ENCODE data around the gene YKT6.
"Not testable (repeated sequence)": the region's sequence is repeated elsewhere in the genome, so short reads cannot be mapped to it uniquely, and the experiment has no call there.

YKT6 gene

GRCh38 chr7:44172803-44173424 is 27.9 kb upstream of the YKT6 start:
- H3K18ac ChIP-seq (ENCODE audit: low read depth in 1 of 2, low read length in 2 of 2): no peak overlapping the region
- no peaks in the 10 kb centered on the region for H3K36me3 ChIP-seq (ENCODE audit: control insufficient read depth in 1 of 2, insufficient read depth in 2 of 2, low read depth in 1 of 2, low read length in 2 of 2)
- H3K9me3 ChIP-seq (ENCODE audit: control insufficient read depth, low read length): no peaks in the 10 kb centered on the region
- H3K79me1 ChIP-seq (replicated peaks; ENCODE audit: low read length, poor library complexity, severe bottlenecking): no peaks in the 10 kb centered on the region
- H4K8ac ChIP-seq (ENCODE audit: low read length): no peak overlapping the region
- H2BK15ac ChIP-seq (ENCODE audit: low read depth, poor library complexity, severe bottlenecking): no peak overlapping the region
- H3K4ac ChIP-seq (ENCODE audit: low read depth in 1 of 2, low read length in 2 of 2): no peak overlapping the region
- H3K4me1 ChIP-seq (ENCODE audit: control insufficient read depth, insufficient read depth, low read depth, low read length): peaks cover 15% of the 10 kb centered on the region
- H3K9ac ChIP-seq (ENCODE audit: low read length): no peak overlapping the region
- H3K27me3 ChIP-seq (ENCODE audit: control insufficient read depth in 1 of 2, insufficient read depth in 1 of 2, low read length in 2 of 2): peaks cover 0 to 27% of the 10 kb centered on the region in 2 experiments
- no peak overlapping the region for H3K14ac ChIP-seq (ENCODE audit: low read length in 2 of 2)
- no peak overlapping the region for H4K91ac ChIP-seq (ENCODE audit: low read length)
- no peak overlapping the region for H2BK12ac ChIP-seq (ENCODE audit: low read length in 2 of 2)
- H2BK5ac ChIP-seq (ENCODE audit: low read depth, low read length, poor library complexity, severe bottlenecking): no peak overlapping the region
- WGBS: 95% methylated on average over 6 of the region's 6 CpGs
- no peak overlapping the region for H2AK5ac ChIP-seq (ENCODE audit: low read length, severe bottlenecking)
- H3K27ac ChIP-seq (ENCODE audit: low read length, poor library complexity, severe bottlenecking): no peak overlapping the region
- H3K23ac ChIP-seq (ENCODE audit: low read length in 2 of 2): no peak overlapping the region
- no peak overlapping the region for H2AFZ ChIP-seq (ENCODE audit: low read depth, low read length)
- no peak for DNase-seq
- no peak overlapping the region for H3K4me3 ChIP-seq (ENCODE audit: insufficient read depth in 1 of 2, low read depth in 1 of 2, low read length in 2 of 2)
- H2BK120ac ChIP-seq (ENCODE audit: low read depth, low read length): no peak overlapping the region
- H3K4me2 ChIP-seq (ENCODE audit: low read length, poor library complexity, severe bottlenecking): no peak overlapping the region

GRCh38 chr7:44173911-44174693 is 26.7 kb upstream of the YKT6 start:
- WGBS: 51% methylated on average over 3 of the region's 3 CpGs

GRCh38 chr7:44174694-44174948 is 26.2 kb upstream of the YKT6 start:
- not testable (repeated sequence) for H3K14ac ChIP-seq (ENCODE audit: low read length in 2 of 2)

More at GRCh38 chr7:44173911-44174693, 26.7 kb upstream of the YKT6 start:
- H3K9ac ChIP-seq (ENCODE audit: low read length): no peak overlapping the region
- no peak overlapping the region for H3K4ac ChIP-seq (ENCODE audit: low read depth in 1 of 2, low read length in 2 of 2)
- H3K27ac ChIP-seq (ENCODE audit: low read length, poor library complexity, severe bottlenecking): no peak overlapping the region
- no peak overlapping the region for H2BK5ac ChIP-seq (ENCODE audit: low read depth, low read length, poor library complexity, severe bottlenecking)
- no peak overlapping the region for H4K8ac ChIP-seq (ENCODE audit: low read length)
- H3K18ac ChIP-seq (ENCODE audit: low read depth in 1 of 2, low read length in 2 of 2): no peak overlapping the region
- H3K9me3 ChIP-seq (ENCODE audit: control insufficient read depth, low read length): no peaks in the 10 kb centered on the region
- no peak overlapping the region for H4K91ac ChIP-seq (ENCODE audit: low read length)
- H3K14ac ChIP-seq (ENCODE audit: low read length in 2 of 2): no peak overlapping the region
- DNase-seq: no peak
- H2BK120ac ChIP-seq (ENCODE audit: low read depth, low read length): no peak overlapping the region
- H3K23ac ChIP-seq (ENCODE audit: low read length in 2 of 2): no peak overlapping the region
- no peaks in the 10 kb centered on the region for H3K36me3 ChIP-seq (ENCODE audit: control insufficient read depth in 1 of 2, insufficient read depth in 2 of 2, low read depth in 1 of 2, low read length in 2 of 2)
- no peak overlapping the region for H2AK5ac ChIP-seq (ENCODE audit: low read length, severe bottlenecking)
- H3K4me3 ChIP-seq (ENCODE audit: insufficient read depth in 1 of 2, low read depth in 1 of 2, low read length in 2 of 2): no peak overlapping the region
- H2AFZ ChIP-seq (ENCODE audit: low read depth, low read length): no peak overlapping the region
- no peak overlapping the region for H2BK12ac ChIP-seq (ENCODE audit: low read length in 2 of 2)
- no peak overlapping the region for H3K4me2 ChIP-seq (ENCODE audit: low read length, poor library complexity, severe bottlenecking)
- peaks cover 0 to 27% of the 10 kb centered on the region in 2 experiments for H3K27me3 ChIP-seq (ENCODE audit: control insufficient read depth in 1 of 2, insufficient read depth in 1 of 2, low read length in 2 of 2)
- H3K4me1 ChIP-seq (ENCODE audit: control insufficient read depth, insufficient read depth, low read depth, low read length): peaks cover 18% of the 10 kb centered on the region
- H2BK15ac ChIP-seq (ENCODE audit: low read depth, poor library complexity, severe bottlenecking): no peak overlapping the region
- H3K79me1 ChIP-seq (replicated peaks; ENCODE audit: low read length, poor library complexity, severe bottlenecking): no peaks in the 10 kb centered on the region

GRCh38 chr7:44175730-44176129 is 25.0 kb upstream of the YKT6 start:
- peaks cover 18% of the 10 kb centered on the region for H3K4me1 ChIP-seq (ENCODE audit: control insufficient read depth, insufficient read depth, low read depth, low read length)
- WGBS: 78% methylated on average over 3 of the region's 3 CpGs
- no peak overlapping the region for H3K4me2 ChIP-seq (ENCODE audit: low read length, poor library complexity, severe bottlenecking)

More at GRCh38 chr7:44174694-44174948, 26.2 kb upstream of the YKT6 start:
- H3K27ac ChIP-seq (ENCODE audit: low read length, poor library complexity, severe bottlenecking); H3K36me3 ChIP-seq (ENCODE audit: control insufficient read depth in 1 of 2, insufficient read depth in 2 of 2, low read depth in 1 of 2, low read length in 2 of 2); H3K79me1 ChIP-seq (replicated peaks; ENCODE audit: low read length, poor library complexity, severe bottlenecking); H4K8ac ChIP-seq (ENCODE audit: low read length); H3K4ac ChIP-seq (ENCODE audit: low read depth in 1 of 2, low read length in 2 of 2); H2BK5ac ChIP-seq (ENCODE audit: low read depth, low read length, poor library complexity, severe bottlenecking); H4K91ac ChIP-seq (ENCODE audit: low read length); H2BK15ac ChIP-seq (ENCODE audit: low read depth, poor library complexity, severe bottlenecking); H2AFZ ChIP-seq (ENCODE audit: low read depth, low read length); H2BK120ac ChIP-seq (ENCODE audit: low read depth, low read length); H2BK12ac ChIP-seq (ENCODE audit: low read length in 2 of 2); H3K4me3 ChIP-seq (ENCODE audit: insufficient read depth in 1 of 2, low read depth in 1 of 2, low read length in 2 of 2); H3K18ac ChIP-seq (ENCODE audit: low read depth in 1 of 2, low read length in 2 of 2); DNase-seq; H3K9me3 ChIP-seq (ENCODE audit: control insufficient read depth, low read length); H3K4me2 ChIP-seq (ENCODE audit: low read length, poor library complexity, severe bottlenecking); H3K23ac ChIP-seq (ENCODE audit: low read length in 2 of 2); H3K9ac ChIP-seq (ENCODE audit: low read length); H2AK5ac ChIP-seq (ENCODE audit: low read length, severe bottlenecking): not testable (repeated sequence)
- Histone ChIP-seq H3K4me1 (ENCODE audit: control insufficient read depth, insufficient read depth, low read depth, low read length) (peaks cover 18% of the 10 kb centered on the region), H3K27me3 (ENCODE audit: control insufficient read depth in 1 of 2, insufficient read depth in 1 of 2, low read length in 2 of 2) (peaks cover 0 to 30% of the 10 kb centered on the region in 2 experiments)
- WGBS: 44% methylated on average over 1 of the region's 1 CpG

More at GRCh38 chr7:44175730-44176129, 25.0 kb upstream of the YKT6 start:
- no peak overlapping the region for H4K8ac ChIP-seq (ENCODE audit: low read length)
- H3K36me3 ChIP-seq (ENCODE audit: control insufficient read depth in 1 of 2, insufficient read depth in 2 of 2, low read depth in 1 of 2, low read length in 2 of 2): no peaks in the 10 kb centered on the region
- H3K9ac ChIP-seq (ENCODE audit: low read length): no peak overlapping the region
- no peak overlapping the region for H2BK5ac ChIP-seq (ENCODE audit: low read depth, low read length, poor library complexity, severe bottlenecking)
- no peak overlapping the region for H2AK5ac ChIP-seq (ENCODE audit: low read length, severe bottlenecking)
- no peak overlapping the region for H2AFZ ChIP-seq (ENCODE audit: low read depth, low read length)
- no peak overlapping the region for H3K23ac ChIP-seq (ENCODE audit: low read length in 2 of 2)
- no peak overlapping the region for H3K27ac ChIP-seq (ENCODE audit: low read length, poor library complexity, severe bottlenecking)
- H3K9me3 ChIP-seq (ENCODE audit: control insufficient read depth, low read length): no peaks in the 10 kb centered on the region
- no peak for DNase-seq
- no peak overlapping the region for H2BK12ac ChIP-seq (ENCODE audit: low read length in 2 of 2)
- H3K4ac ChIP-seq (ENCODE audit: low read depth in 1 of 2, low read length in 2 of 2): no peak overlapping the region
- no peak overlapping the region for H3K4me3 ChIP-seq (ENCODE audit: insufficient read depth in 1 of 2, low read depth in 1 of 2, low read length in 2 of 2)
- no peaks in the 10 kb centered on the region for H3K79me1 ChIP-seq (replicated peaks; ENCODE audit: low read length, poor library complexity, severe bottlenecking)
- H2BK15ac ChIP-seq (ENCODE audit: low read depth, poor library complexity, severe bottlenecking): no peak overlapping the region
- no peak overlapping the region for H4K91ac ChIP-seq (ENCODE audit: low read length)
- H3K18ac ChIP-seq (ENCODE audit: low read depth in 1 of 2, low read length in 2 of 2): no peak overlapping the region
- no peak overlapping the region for H3K14ac ChIP-seq (ENCODE audit: low read length in 2 of 2)
- H2BK120ac ChIP-seq (ENCODE audit: low read depth, low read length): no peak overlapping the region
- peaks cover 0 to 30% of the 10 kb centered on the region in 2 experiments for H3K27me3 ChIP-seq (ENCODE audit: control insufficient read depth in 1 of 2, insufficient read depth in 1 of 2, low read length in 2 of 2)
